Gastrocnemius medialis (tissue), 4 donors: ENCODE results near the gene HTR5A.

Experiments used
- CTCF ChIP-seq, 5 experiments: fragments of 450-650 bp in 3 of 5; fragments of 200-600 bp in 2 of 5; sonication (generic) in 2 of 5; IDR thresholded peaks in 4 of 5; conservative IDR thresholded peaks in 1 of 5; 1 replicate in 4 of 5; 2 replicates in 1 of 5; pipeline ENCODE4 v1.5.1; 2016 to 2019; ENCODE audit warnings: antibody characterized with exemption in 5 of 5, mild to moderate bottlenecking in 3 of 5, moderate library complexity in 3 of 5
- POLR2A ChIP-seq, 2 donors: fragments of 450-650 bp; IDR thresholded peaks; one replicate each; pipeline ENCODE4 v1.6.1; 2017; ENCODE audit warnings: antibody characterized with exemption in 2 of 2, mild to moderate bottlenecking in 2 of 2, moderate library complexity in 2 of 2

DNA sequence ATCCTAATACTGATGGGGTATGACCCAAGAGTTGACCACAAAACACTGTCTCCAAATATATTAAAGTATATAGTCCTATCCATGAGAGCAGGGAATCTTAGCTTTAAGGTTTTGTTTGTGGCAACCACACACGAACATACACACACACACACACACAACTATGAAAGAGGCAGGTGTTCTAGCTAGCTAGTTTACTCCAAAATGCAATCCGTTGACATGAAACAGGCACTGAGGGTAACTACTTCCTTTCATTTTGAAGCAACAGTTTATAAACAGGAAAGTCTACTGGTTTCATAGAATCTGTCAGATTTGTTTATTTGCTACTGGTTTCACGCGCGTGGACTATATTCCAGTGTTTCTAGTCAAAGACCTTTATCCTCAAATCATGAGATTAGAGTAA is 14.8 kb downstream of the HTR5A start:
- TF ChIP-seq CTCF (IDR thresholded peaks at IDR 0.05 in 4 of 5, conservative IDR thresholded peaks at IDR 0.05 in 1 of 5) (no peak), POLR2A (IDR thresholded peaks at IDR 0.05) (no peak)
